Omental fat pad (tissue), 4 donors: ENCODE measurements around the gene RHOJ. TPM values are rescaled to one million over a fixed set of nuclear protein-coding genes. Genes with fewer than 3 reads are reported as not detected.

ENCODE experiments used
- ATAC-seq: fragments of 150-250 bp; one replicate; pipeline ENCODE4 v1.9.1; 2016; ENCODE audit warnings: mild to moderate bottlenecking, moderate library complexity; ENCODE audit not compliant: low FRiP score
- DNase-seq: peaks from one replicate; pipeline ENCODE4 v3.0.0-alpha.2; 2019; ENCODE audit warnings: low spot score
- total RNA-seq, 4 donors: library from RNA; depleted of rRNA; stranded (reverse); fragments of >200 nt; gene quantifications; one replicate each; pipeline ENCODE4 v1.1.0, GENCODE V29; 2016
- TF ChIP-seq, protein P1 (sequence below), 3 donors: fragments of 450-650 bp; IDR thresholded peaks; one replicate each; pipeline ENCODE4 v1.5.1; 2016 to 2017; ENCODE audit warnings: antibody characterized with exemption in 3 of 3, mild to moderate bottlenecking in 3 of 3, moderate library complexity in 2 of 3

The RHOJ gene
- total RNA-seq, 4 donors from 2014 or later = 5.2 to 33.9 (median 11.8) TPM

DNA sequence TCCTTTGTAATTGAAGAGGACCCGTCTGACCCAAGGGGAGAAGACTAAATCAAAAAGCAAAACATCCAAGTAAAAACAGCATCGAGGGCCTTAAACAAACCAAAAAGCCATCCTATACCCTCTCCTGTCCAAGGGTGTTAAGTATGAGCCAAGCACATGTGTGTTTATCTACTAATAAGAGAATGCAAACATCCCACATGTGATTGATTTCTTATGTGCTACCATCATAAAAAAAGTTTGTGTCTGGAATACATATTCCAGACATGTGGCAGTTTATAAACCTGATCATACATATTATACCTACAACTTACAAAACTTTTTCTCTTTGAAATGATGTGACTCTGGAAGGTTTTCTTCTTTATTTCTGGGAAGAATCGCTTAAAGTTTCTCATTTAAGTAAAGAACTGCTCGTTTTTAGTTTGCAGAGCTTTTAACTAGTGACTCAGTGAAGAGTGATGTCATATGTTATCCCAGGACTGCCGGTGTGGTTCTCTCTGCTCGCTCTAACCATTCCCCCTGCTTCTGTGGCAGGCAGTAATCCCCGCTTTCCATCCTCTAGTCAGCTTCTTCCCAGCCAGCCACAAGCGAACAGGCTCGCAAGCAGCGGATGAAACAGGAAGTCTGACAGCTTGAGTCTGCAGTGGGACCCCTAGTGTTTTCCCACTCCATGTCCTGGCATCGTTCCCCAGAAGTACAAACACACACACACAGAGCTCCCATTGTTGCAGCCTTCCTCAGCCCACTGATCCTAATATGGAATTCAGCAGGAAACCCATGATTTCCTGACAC lies 431 bp upstream of the RHOJ start:
- ATAC-seq = peak; percentile 90
- no peak for DNase-seq
- TF ChIP-seq, protein P1, sequence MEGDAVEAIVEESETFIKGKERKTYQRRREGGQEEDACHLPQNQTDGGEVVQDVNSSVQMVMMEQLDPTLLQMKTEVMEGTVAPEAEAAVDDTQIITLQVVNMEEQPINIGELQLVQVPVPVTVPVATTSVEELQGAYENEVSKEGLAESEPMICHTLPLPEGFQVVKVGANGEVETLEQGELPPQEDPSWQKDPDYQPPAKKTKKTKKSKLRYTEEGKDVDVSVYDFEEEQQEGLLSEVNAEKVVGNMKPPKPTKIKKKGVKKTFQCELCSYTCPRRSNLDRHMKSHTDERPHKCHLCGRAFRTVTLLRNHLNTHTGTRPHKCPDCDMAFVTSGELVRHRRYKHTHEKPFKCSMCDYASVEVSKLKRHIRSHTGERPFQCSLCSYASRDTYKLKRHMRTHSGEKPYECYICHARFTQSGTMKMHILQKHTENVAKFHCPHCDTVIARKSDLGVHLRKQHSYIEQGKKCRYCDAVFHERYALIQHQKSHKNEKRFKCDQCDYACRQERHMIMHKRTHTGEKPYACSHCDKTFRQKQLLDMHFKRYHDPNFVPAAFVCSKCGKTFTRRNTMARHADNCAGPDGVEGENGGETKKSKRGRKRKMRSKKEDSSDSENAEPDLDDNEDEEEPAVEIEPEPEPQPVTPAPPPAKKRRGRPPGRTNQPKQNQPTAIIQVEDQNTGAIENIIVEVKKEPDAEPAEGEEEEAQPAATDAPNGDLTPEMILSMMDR (IDR thresholded peaks at IDR 0.05) = no peak

DNA sequence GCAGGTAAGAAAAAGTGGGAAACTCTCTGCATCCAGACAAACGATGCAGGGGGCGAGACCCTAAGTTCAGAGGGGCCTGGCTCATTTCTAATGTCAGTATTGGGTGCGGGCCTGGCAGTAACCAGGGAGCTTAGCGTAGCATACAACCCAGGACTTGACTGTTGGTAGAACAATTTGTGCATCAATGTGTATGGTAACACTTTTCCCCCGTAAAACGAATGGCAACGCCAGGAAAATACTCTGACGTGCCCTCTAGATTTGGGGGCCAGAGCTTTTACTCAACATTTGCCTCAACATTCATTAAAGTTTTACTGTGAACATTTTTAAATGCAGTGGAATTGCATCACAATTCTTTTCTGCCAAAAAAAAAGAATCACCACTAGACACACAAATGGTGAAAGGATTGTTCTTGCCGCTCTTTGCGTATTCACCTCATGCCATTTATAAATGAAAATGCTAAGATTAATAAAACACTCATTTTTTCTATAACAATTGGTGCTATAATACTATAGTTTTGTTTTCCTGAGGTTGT lies 867 bp downstream of the RHOJ start:
- DNase-seq = no peak
- ATAC-seq = no peak
- TF ChIP-seq, protein P1 (IDR thresholded peaks at IDR 0.05) = no peak

DNA sequence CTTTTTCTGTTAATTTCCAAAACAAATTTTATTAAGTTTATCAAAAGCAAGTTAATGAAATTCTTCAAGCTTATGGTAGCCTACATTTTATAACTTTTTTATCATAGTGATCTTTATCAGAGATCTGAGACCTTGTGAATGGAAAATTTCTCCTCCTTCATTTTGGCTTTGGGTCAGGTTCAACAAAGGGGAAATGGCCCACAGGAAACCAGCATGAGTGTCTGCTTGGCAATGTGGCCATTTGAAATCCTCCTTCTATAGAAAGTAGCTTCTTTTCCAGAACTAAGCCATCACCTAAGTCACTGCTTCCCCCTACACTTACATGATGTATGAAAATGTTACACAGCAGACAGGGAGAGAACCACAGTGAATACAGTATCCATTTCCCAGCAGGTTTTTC lies 1.6 kb downstream of the RHOJ start:
- DNase-seq = no peak
- ATAC-seq = no peak
- TF ChIP-seq, protein P1 (IDR thresholded peaks at IDR 0.05) = no peak

DNA sequence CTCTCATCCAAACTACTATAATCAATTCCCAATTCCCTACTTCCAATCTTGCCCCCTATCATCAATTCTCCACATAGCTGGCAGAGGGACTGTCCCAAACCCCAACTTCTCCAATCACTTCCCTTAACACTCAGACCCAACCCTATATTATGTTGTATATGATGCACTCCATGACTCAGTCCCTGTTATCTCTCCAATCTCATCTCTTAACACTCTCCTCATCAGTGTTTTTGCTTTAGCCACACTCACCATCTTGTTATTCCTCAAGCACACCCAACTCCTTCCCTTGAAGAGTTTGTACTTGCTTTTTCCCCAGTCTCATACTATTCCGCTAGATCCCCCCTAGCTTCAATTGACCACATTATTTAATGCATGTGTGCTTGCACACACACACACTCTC lies 4.9 kb downstream of the RHOJ start:
- no peak for ATAC-seq
- TF ChIP-seq, protein P1 (IDR thresholded peaks at IDR 0.05) = no peak
- no peak for DNase-seq

DNA sequence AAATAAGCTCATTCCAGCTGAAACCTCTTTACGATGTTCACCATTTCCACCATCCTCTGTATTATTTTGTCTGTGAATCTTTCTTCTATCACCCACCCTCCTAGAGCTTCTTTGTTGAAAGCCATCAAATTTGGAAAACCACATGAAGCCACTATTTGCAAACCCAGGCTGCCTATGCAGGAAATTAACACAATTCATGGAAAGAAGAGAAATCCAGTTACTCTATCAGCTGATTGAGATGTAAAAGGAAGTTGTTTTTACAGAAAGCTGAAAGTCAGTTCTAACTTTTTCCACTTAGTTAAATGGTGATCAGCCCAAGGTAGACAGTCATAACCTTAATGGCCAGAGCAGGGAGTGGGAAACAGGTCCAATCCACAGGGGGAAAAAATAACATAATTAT lies 6.6 kb downstream of the RHOJ start:
- DNase-seq = no peak
- ATAC-seq = no peak
- TF ChIP-seq, protein P1 (IDR thresholded peaks at IDR 0.05) = no peak

DNA sequence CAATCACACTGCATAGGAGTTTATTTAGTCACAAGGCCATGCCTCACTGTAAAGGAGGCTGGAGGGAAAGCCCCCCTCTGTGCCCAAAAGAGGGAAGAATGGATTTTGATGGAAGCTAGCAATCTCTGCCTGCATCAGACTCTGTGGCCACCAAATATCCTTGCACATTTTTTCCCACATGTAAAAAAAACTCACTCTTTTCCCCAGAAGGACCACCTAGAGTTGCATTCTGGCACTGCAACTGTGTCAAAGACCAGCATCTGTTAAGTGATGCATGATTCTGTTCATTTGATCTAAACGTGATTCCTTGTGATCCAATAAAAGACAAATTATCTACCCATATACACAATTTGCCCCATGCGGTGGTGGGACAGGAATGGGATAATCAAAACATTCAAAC lies 8.0 kb downstream of the RHOJ start:
- ATAC-seq (no peak), DNase-seq (no peak)
- TF ChIP-seq, protein P1 (IDR thresholded peaks at IDR 0.05) = no peak
